Measurements from ENCODE around the gene UBE2S. TPM values are rescaled to one million over a fixed set of nuclear protein-coding genes. Genes with fewer than 3 reads are reported as not detected.

Gene UBE2S
- total RNA-seq, 4 donors from 2014 or later: 3.2 to 141 (median 21.5) TPM

GRCh38 chr19:55369653-55370304, 37.8 kb downstream of the UBE2S start:
- Histone ChIP-seq H3K4me3 (no peak overlapping the region), H3K4me1 (peaks cover 0 to 14% of the 10 kb centered on the region in 2 donors), H3K36me3 (no peaks in the 10 kb centered on the region), H3K9me3 (no peaks in the 10 kb centered on the region), H3K27me3 (peaks cover 17 to 20% of the 10 kb centered on the region in 2 donors), H3K27ac (no peak overlapping the region)
- intact Hi-C loops (cut with DNase I; ENCODE audit: low total_unique reads): no loop called here
- no peak for DNase-seq
- TF ChIP-seq, protein P1, sequence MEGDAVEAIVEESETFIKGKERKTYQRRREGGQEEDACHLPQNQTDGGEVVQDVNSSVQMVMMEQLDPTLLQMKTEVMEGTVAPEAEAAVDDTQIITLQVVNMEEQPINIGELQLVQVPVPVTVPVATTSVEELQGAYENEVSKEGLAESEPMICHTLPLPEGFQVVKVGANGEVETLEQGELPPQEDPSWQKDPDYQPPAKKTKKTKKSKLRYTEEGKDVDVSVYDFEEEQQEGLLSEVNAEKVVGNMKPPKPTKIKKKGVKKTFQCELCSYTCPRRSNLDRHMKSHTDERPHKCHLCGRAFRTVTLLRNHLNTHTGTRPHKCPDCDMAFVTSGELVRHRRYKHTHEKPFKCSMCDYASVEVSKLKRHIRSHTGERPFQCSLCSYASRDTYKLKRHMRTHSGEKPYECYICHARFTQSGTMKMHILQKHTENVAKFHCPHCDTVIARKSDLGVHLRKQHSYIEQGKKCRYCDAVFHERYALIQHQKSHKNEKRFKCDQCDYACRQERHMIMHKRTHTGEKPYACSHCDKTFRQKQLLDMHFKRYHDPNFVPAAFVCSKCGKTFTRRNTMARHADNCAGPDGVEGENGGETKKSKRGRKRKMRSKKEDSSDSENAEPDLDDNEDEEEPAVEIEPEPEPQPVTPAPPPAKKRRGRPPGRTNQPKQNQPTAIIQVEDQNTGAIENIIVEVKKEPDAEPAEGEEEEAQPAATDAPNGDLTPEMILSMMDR (IDR thresholded peaks at IDR 0.05): no peak
- no peak for TF ChIP-seq POLR2A (IDR thresholded peaks at IDR 0.05)

- no peak overlapping the region for H3K4me3 ChIP-seq
- no peak for DNase-seq
- H3K9me3 ChIP-seq: no peaks in the 10 kb centered on the region
- intact Hi-C loops (cut with DNase I; ENCODE audit: low total_unique reads): no loop called here
- TF ChIP-seq, protein P1 (IDR thresholded peaks at IDR 0.05): no peak
- no peak for TF ChIP-seq POLR2A (IDR thresholded peaks at IDR 0.05)
- no peaks in the 10 kb centered on the region for H3K36me3 ChIP-seq
- H3K4me1 ChIP-seq: peaks cover 0 to 14% of the 10 kb centered on the region in 2 donors
- H3K27me3 ChIP-seq: peaks cover 17 to 20% of the 10 kb centered on the region in 2 donors
- H3K27ac ChIP-seq: no peak overlapping the region
Measured at GRCh38 chr19:55368701-55369563, 38.7 kb downstream of the UBE2S start.

DNA sequence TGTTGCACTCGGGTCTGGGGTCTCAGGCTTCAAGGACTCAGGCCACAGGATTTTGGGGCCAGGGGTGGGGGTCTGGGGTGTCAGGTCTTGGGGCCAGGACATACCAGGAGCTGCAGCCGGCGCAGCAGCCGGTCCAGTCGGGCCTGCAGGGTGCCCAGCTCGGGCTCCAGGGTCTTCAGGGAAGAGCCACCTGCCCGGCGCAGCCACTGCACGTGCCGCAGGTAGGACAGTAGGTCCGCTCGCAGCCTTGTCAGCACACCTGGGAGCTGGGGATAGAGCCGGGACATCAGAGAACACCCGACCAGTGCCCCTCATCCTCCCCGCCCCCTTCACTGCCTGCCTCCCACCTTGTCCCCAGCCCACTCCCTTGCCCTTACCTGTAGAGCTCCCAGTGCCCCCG, 39.5 kb downstream of the UBE2S start:
- Histone ChIP-seq H3K9me3 (no peaks in the 10 kb centered on the region), H3K36me3 (no peaks in the 10 kb centered on the region), H3K27me3 (peaks cover 17 to 20% of the 10 kb centered on the region in 2 donors), H3K4me3 (no peak overlapping the region), H3K4me1 (peaks cover 0 to 14% of the 10 kb centered on the region in 2 donors), H3K27ac (no peak overlapping the region)
- DNase-seq: no peak
- intact Hi-C loops (cut with DNase I; ENCODE audit: low total_unique reads): no loop called here
- TF ChIP-seq POLR2A (IDR thresholded peaks at IDR 0.05): no peak
- TF ChIP-seq, protein P1 (IDR thresholded peaks at IDR 0.05): no peak

- DNase-seq: no peak
- no peaks in the 10 kb centered on the region for H3K36me3 ChIP-seq
- peaks cover 17 to 20% of the 10 kb centered on the region in 2 donors for H3K27me3 ChIP-seq
- H3K27ac ChIP-seq: no peak overlapping the region
- intact Hi-C loops (cut with DNase I; ENCODE audit: low total_unique reads): no loop called here
- H3K4me1 ChIP-seq: peaks cover 0 to 14% of the 10 kb centered on the region in 2 donors
- no peaks in the 10 kb centered on the region for H3K9me3 ChIP-seq
- no peak overlapping the region for H3K4me3 ChIP-seq
- TF ChIP-seq POLR2A (IDR thresholded peaks at IDR 0.05): no peak
- TF ChIP-seq, protein P1 (IDR thresholded peaks at IDR 0.05): no peak
Measured at GRCh38 chr19:55366790-55367189, 40.8 kb downstream of the UBE2S start.

- peaks cover 0 to 14% of the 10 kb centered on the region in 2 donors for H3K4me1 ChIP-seq
- no peak overlapping the region for H3K4me3 ChIP-seq
- H3K27ac ChIP-seq: no peak overlapping the region
- intact Hi-C loops (cut with DNase I; ENCODE audit: low total_unique reads): no loop called here
- no peak for TF ChIP-seq POLR2A (IDR thresholded peaks at IDR 0.05)
- TF ChIP-seq, protein P1 (IDR thresholded peaks at IDR 0.05): no peak
- H3K9me3 ChIP-seq: no peaks in the 10 kb centered on the region
- peaks cover 17 to 20% of the 10 kb centered on the region in 2 donors for H3K27me3 ChIP-seq
- no peaks in the 10 kb centered on the region for H3K36me3 ChIP-seq
- DNase-seq: no peak
Measured at GRCh38 chr19:55365964-55366363, 41.6 kb downstream of the UBE2S start.
